SU-DHL-6 (cell line): ENCODE measurements around the gene CREB5.
"Not testable (repeated sequence)": the region's sequence is repeated elsewhere in the genome, so short reads cannot be mapped to it uniquely, and the experiment has no call there.

ENCODE experiments used
- CTCF ChIP-seq: fragments of 200-600 bp; sonication (generic); IDR thresholded peaks from one replicate; pipeline ENCODE4 v1.5.1; 2017; ENCODE audit warnings: antibody characterized with exemption, mild to moderate bottlenecking, low read length, moderate library complexity; ENCODE audit not compliant: insufficient read depth, poor library complexity, severe bottlenecking
- EZH2phosphoT487 ChIP-seq: fragments of 200-600 bp; sonication (generic), shearing (Covaris generic); conservative IDR thresholded peaks from 2 replicates; pipeline ENCODE4 v1.6.1; 2018; ENCODE audit warnings: mild to moderate bottlenecking, antibody characterized with exemption, low read length, moderate library complexity, mixed read lengths

- TF ChIP-seq CTCF, EZH2phosphoT487: not testable (repeated sequence)
These were observed 139.4 kb downstream of the CREB5 start for GRCh38 chr7:28551766-28552165.
